Fibroblast of the aortic adventitia (primary cell): ENCODE data around the gene HDAC1. TPM values are rescaled to one million over a fixed set of nuclear protein-coding genes. Genes with fewer than 3 reads are reported as not detected.

ENCODE experiments used
- DNase-seq: peaks from one replicate; pipeline ENCODE4 v3.0.0-alpha.2; 2010; ENCODE audit warnings: low read depth
- H3K4me3 ChIP-seq: 2 replicates; pipeline ENCODE4 v1.5.1; 2011; ENCODE audit warnings: low read depth, mild to moderate bottlenecking, control low read depth, low read length, moderate library complexity
- total RNA-seq: library from RNA; depleted of rRNA; stranded (reverse); fragments of >200 nt; gene quantifications from 2 replicates; pipeline ENCODE4 v1.2.3, GENCODE V29; 2012; ENCODE audit warnings: low replicate concordance
- TF ChIP-seq, protein P1 (sequence below): IDR thresholded peaks from 2 replicates; pipeline ENCODE4 v1.5.1; 2011; ENCODE audit warnings: mild to moderate bottlenecking, low read length, control low read depth, inconsistent platforms; ENCODE audit not compliant: insufficient read depth

HDAC1 gene
- total RNA-seq = 42.9 and 95.8 TPM in 2 replicates

DNA sequence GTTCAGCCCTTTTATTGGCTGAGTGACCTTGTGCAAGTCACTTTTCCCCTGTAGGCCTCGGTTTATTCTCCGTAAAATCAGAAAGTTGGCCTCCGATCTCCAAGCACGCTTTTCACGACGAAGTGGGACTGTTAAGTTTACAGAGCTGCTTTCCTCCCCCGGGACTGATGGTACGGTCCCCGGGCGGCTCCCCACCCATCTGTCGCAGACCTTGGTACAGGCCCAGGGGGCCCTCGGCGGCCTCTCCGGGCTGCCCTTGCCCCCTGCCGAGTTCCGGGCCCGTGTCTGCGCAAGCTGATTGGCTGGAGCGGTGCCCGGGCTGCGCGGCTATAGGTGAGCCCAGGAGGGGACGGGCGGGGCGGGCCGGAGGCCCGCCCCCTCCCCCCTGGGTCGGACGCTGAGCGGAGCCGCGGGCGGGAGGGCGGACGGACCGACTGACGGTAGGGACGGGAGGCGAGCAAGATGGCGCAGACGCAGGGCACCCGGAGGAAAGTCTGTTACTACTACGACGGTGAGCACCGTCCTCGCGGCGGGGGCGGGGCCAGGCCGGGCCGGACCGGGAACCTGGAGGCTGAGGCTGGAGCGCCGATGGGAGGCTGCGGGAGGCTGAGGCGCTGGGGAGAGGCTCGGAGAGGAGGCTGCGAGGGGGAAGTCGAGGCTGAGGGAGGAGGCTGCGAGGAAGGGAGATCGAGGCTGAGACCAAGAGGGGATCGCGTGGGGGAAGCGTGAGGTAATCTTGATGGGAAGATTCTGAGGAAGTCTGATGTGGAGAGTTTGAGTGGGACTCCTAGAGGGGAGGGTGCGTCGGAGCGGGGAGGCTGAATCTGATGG is at the start of gene HDAC1:
HDAC1 (plus strand) TSS at position 376 of the 831 bp plus-strand sequence; CDS start at position 463, 87 bp downstream.
- peak within 1 kb of the TSS; percentile 92 for H3K4me3 ChIP-seq
- TF ChIP-seq, protein P1, sequence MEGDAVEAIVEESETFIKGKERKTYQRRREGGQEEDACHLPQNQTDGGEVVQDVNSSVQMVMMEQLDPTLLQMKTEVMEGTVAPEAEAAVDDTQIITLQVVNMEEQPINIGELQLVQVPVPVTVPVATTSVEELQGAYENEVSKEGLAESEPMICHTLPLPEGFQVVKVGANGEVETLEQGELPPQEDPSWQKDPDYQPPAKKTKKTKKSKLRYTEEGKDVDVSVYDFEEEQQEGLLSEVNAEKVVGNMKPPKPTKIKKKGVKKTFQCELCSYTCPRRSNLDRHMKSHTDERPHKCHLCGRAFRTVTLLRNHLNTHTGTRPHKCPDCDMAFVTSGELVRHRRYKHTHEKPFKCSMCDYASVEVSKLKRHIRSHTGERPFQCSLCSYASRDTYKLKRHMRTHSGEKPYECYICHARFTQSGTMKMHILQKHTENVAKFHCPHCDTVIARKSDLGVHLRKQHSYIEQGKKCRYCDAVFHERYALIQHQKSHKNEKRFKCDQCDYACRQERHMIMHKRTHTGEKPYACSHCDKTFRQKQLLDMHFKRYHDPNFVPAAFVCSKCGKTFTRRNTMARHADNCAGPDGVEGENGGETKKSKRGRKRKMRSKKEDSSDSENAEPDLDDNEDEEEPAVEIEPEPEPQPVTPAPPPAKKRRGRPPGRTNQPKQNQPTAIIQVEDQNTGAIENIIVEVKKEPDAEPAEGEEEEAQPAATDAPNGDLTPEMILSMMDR = no peak
- peak; percentile 87 for DNase-seq

GRCh38 chr1:32242341-32242851 is 49.5 kb upstream of the HDAC1 start:
- peak; percentile 58 for DNase-seq
- TF ChIP-seq, protein P1 = no peak
- H3K4me3 ChIP-seq = peak overlapping the region; percentile 56

DNA sequence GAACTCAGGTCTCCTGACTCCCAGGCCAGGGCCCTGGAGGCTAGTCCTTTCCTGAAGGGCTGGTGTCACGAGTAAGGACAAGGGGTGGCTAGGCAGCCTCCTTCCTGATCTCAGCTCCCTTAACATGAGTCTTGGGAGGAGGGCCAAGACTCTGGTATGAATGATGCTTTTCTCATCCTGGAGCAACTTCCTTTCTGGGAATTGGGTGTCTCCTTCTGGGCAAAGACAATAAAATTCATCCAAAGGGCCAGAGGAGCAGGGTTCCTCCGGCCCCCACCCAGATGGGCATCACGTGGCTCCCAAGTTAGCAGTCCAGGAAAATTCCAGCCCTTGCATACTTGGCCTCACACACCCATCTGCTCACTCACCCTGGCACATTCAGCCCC is 45.0 kb upstream of the HDAC1 start, which contains the start of gene FAM167B:
FAM167B (plus strand) TSS at position 335 of the 386 bp plus-strand sequence. CDS start 200 bp downstream, outside the sequence.
- TF ChIP-seq, protein P1 = no peak
- no peak within 1 kb of the TSS for H3K4me3 ChIP-seq
- DNase-seq = peak; percentile 96

DNA sequence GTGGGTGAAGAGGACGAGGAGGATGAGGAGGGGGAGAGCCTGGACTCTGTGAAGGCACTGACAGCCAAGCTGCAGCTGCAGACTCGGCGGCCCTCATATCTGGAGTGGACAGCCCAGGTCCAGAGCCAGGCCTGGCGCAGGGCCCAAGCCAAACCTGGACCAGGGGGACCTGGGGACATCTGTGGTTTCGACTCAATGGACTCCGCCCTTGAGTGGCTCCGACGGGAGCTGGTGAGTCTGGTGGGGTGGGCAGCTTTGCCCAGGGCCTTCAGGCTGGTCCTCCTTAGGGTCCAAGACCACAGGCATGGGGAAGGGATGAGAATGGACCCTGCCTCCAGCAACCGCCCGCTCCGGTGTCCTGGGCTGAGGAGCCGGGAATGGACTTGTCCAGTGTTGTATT is 44.4 kb upstream of the HDAC1 start:
- TF ChIP-seq, protein P1 = no peak

DNA sequence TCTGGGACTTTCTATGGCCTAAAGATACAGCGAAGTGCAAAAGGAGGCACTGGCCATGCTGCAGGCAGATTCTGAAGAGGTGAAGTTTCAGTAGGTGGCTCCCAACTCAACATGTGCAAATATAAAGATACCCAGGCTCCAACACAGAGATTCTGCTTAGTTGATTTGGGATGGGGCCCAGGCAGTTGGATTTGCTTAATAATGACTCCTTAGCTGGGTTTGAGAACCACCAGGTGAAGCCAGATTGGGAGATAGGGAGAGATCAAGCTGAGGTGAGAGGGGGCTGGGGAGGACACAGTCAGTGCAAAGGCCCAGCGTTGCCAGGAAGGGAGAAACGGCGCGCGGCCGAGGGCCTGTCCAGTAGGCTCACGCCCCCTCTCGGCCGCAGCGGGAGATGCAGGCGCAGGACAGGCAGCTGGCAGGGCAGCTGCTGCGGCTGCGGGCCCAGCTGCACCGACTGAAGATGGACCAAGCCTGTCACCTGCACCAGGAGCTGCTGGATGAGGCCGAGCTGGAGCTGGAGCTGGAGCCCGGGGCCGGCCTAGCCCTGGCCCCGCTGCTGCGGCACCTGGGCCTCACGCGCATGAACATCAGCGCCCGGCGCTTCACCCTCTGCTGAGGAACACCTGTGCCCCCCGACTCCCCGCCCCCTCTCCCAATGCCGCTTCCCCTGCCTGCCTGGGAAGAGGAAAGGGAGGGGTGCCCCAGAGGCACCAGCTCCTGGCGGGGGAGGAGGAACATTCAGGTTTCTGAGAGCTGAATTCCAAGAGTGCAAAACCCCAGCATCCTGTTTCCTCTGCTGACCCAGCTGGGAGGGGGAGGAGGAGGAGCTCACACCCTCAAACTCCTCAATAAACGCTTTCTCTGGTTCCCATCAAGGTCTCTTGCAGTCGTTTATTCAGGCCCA is 43.6 kb upstream of the HDAC1 start:
- TF ChIP-seq, protein P1 = peak; percentile 83
- DNase-seq = peak; percentile 66
- H3K4me3 ChIP-seq = no peak overlapping the region

More for the DNA sequence above, 44.4 kb upstream of the HDAC1 start:
- no peak overlapping the region for H3K4me3 ChIP-seq
- no peak for DNase-seq

DNA sequence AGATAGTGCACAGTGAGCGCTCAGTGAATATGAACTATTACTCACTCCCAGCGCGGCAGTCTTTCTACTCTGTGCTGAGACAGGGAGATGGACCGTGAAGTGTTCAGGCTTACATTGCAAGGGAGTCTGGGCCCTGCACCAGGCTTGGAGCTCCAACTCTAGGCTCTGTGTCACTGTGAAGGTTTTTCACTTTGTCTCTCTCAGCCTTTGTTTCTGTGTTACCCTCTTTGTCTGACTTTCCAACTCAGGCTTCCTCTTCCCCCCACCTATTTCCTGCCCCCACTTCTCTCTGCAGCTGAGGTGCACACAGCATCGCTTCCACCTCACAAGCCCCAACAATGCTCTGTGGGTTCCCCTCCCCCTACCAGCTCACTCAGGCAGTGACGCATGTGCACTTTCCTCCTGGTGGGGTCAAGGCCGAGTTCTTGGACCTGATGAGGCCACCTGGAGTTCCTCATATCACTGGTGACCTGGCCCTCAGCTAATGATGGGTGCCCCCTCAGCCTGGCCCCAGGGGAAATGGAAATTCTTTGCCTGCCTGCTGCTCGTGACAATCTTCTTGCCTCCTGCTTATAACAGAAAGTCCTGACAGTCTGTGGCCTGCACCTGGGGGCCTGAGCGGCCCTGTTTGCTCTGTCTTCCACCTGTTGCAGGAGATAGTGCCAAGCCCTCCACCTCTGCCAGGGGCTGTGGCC is 41.9 kb upstream of the HDAC1 start:
- DNase-seq = no peak

More for the DNA sequence above, 41.9 kb upstream of the HDAC1 start:
- TF ChIP-seq, protein P1 = no peak
- no peak overlapping the region for H3K4me3 ChIP-seq
